GM21515 (cell line): ENCODE data around the gene TSPAN13.
A peak's percentile ranks its signal among the peaks of the same experiment; 100 is the strongest.
"Not testable (repeated sequence)": the region's sequence is repeated elsewhere in the genome, so short reads cannot be mapped to it uniquely, and the experiment has no call there.

Experiments
- ATAC-seq: cut with Tn5 transposase; IDR thresholded peaks from one replicate; pipeline ENCODE4 v1.9.1; 2021; ENCODE audit not compliant: unreplicated experiment

TSPAN13 gene

DNA sequence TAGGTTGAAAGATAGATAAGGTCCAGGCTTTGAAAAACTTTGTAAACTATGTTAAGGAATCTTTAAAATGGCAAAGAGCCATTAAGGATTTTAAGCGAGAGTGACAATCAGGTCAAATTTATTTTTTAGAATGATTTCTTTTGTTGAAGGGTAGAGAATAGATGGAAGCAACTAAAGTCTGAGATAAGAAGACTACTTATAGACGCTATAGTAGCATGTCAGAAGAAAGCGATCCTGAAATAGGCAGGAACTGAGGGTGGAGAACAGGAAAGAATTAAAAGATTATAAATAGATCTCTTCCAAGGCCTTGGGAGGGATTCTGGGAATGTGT lies 13.0 kb upstream of the TSPAN13 start:
- no peak for ATAC-seq

DNA sequence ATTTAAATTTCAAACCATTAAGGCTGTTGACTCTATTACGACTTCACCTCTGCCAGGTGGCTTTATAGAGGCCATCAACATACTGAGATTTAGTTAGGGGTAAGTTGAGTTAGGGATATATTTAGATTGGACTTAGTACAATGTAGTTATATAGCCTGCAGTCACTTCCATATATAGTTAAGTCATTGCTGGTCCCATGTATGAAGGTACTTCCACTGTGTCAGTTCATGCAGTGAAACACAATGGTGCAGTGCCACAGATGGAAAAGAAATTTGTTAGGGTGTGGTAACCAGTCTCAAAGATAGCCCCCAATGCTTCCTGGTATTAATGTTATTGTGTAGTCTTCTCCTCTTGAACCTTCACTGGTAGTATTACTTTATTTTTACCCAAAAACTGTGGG lies 12.6 kb upstream of the TSPAN13 start:
- no peak for ATAC-seq

DNA sequence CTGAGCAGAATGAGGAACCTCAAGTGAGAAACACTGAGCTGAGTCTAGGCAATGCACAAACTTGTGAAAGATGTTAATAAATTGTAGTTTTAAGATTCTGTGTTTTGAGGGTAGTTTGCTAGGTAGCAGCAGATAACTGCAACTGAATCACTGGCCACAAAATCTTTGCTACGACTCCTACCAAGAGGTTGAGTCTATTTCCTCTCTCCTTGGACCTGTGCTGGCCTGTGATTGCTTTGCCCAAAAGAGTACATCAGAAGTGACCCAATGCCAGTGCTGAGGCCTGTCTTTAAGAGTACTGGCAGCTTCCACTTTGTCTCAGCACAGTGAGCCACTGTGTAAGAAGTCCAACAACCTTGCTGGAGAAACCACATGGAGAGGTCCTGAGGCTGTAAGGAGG lies 11.9 kb upstream of the TSPAN13 start:
- no peak for ATAC-seq

DNA sequence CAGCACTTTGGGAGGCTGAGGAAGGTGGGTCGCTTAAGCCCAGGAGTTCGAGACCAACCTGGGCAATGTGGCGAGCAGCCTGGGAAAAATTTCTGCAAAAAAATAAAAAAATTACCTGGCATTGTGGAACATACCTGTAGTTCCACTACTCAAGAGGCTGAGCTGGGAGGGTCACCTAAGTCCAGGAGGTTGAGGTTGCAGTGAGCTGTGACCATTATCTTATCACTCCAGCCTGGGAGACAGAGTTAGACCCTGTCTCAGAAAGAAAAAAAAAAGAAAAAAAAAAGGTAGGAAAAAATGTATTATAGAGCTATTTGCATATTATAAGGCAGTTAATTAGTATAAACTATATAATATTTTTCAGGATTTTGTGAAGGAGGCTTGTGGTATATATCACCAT lies 11.0 kb upstream of the TSPAN13 start:
- no peak for ATAC-seq

DNA sequence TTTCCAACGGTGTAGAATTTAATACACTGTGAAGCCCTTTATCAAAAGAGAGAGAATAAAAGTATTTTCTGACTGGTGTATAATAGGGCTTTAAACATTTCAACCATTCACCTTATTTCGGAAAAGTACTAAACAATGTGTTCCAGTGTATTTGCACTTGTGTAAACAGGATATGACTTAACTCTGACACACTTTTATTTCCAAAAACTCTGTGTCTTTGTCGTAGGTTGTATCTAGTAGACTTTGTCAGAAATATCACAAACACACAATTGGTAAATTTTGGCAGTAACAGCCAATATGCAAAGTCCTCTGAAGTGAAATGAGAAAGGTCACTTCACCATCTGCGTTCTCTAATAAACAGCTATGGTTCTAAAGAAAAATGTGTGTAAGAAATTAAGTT lies 10.3 kb upstream of the TSPAN13 start:
- no peak for ATAC-seq

DNA sequence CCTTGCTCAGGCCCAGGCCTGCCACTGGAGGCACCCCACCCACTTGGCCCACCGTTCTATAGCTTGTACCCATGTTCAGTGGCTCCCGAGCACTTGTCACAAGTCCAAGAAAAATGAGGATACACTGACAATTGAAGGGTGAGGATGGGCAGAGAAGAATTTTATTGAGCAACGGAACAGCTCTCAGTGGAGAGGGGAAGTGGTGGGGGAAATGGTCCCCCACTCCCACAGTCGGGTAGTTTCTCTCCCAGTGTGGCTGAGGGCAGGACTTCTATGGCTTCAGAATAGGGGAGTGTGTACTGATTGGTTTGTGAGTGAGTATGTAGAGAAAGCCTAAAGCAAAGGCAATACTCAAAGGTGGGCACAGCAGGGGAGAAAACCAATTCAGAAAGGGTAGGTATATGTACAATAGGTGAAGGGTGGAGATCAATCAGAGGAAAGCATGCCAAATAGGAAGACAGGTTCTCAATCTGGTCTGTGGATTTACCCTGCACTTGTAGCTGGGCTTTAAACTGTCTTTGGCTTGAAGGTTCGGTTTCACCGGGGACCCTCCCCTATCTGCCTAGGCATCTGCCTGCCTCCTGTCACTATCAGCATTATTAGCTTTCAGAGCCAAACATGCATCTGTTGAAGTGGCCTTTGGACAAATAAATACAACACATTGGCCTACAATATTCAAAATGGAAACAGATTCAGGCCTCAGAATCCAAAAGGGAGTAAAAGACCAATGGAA lies 8.9 kb upstream of the TSPAN13 start:
- ATAC-seq, result no peak

DNA sequence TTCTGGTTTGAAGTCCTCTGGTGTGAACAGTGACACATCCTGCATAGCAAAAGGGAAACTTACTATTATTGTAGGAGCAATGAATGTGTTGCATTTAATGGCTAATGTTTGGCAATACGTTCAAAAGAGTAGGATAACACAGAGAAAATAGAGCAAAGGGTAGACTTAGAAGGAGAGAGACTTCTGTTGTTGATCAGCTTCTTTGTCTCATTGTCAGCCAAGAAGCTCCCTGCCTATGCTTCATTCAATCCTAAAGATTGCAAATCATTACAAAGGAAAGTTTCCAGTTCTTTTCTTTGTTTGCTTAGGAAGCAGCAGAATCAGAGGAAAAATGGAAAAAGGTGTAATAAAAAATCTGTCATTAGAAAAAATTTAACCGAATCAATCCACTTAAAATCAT lies 7.9 kb upstream of the TSPAN13 start:
- ATAC-seq, result no peak

DNA sequence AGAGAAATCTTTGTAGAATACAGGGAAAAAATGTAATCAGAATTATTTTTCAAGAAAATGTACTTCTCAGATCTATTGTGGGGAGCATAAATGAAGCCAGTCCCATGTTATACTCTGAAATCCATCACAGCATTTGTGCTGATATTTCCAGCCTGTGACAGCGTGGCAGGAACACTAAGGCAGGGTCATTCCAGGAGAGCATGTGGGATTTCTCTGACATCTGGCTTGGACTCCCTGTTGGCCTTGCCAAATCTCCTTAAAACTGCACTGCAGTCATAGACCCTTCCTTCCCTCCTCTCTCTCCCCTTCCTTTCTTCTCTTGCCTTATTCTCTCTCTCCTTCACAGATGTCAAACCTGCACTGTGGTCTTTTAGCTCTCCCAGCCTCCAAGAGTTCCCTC lies 6.5 kb upstream of the TSPAN13 start:
- ATAC-seq, result no peak

DNA sequence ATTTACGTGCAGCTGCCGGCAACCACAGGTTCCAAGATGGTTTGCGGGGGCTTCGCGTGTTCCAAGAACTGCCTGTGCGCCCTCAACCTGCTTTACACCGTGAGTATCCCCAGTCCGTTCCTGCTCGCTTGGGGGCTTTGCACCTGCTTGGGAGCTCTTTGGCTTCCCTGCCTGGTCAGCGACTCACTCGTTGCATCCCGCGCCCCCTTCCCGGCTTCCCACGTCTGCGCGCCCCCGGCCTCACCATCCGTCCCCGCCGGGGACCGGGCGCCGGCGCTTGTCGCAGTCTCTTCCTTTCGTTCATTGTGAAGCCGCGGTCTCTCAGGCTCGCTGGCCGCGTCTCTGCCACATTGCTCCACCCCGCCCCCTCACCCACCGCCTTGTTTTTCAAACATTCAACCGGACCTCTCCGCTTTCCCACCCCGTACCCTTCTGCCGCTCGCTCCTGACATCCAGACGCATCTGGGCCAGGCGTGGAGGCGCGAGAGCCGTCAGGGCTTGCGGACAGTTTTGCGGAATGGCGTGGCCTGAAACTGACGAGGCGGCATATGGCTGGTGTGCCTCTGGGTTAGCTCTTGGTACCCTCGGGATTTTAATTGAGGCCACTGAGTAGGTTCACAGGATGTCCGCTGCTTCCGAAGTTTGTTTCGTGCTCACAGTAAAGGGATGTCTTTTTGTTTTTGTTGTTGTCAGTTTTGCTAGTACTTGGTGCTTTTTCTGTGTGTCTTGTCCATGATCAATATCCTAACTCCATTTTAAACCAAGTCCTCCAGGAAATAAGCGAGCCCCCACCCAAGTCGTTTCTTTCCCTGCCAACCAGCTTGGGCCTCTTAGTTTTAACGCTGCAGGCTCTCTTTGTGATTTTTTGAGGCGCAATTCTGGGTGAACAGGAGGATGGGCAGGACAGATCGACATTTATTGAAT lies 639 bp downstream of the TSPAN13 start:
- peak; percentile 14 for ATAC-seq

DNA sequence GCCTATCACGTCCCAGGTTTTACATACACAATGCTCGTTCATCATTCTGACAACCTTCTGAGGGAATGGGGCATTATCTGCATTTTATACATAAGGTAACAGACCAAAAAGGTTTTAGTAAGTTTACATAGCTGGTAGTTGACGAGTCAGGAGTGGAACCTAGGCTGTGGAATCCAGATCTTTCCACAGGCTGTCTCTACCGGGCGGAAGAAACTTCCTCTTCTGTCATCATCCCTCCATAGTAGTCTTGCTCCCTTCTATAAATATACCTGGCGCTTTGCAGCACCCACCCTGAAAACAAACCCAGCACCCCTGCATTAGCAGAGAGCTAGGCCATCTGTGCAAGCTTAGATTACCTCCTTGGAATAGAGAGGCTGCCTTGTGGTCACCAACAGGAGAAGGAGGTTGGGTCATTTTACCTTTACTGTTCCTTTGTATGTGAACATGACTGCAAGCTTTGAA lies 1.3 kb downstream of the TSPAN13 start:
- ATAC-seq, result no peak

DNA sequence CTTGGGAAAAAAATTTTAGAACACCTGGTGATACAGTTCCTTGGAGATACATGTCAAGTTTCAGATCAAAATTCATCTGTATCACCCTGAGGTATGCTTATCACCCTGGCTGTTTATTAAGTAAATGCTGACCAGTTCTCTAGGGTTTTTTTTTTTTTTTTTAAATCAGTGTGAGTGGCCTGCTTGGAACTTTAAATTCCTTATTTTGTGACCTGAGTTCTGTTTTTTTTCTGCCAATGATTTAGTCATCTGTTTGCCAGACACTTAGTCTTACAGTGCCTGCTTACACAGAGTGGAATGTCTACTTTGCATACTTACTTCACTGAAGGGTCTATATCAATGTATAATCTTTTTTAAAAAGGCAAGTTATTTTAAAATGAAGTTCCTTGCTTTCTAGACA lies 1.8 kb downstream of the TSPAN13 start:
- ATAC-seq, result no peak

DNA sequence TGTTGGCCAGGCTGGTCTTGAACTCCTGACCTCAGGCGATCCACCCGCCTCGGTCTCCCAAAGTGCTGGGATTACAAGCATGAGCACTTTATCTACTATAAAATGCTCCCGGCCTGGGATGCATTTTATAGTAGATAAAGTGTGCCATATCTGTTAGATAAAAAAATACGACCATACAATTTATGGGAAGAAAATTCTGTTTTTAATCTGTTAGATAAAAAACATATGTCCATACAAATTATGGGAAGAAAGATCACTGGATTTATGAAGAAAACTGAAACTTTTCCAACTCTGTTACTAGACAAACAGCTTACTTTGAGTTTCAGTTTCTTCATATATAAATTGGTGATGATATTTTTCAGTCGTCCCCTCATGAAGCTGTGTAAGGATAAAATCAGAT lies 4.5 kb downstream of the TSPAN13 start:
- no peak for ATAC-seq

DNA sequence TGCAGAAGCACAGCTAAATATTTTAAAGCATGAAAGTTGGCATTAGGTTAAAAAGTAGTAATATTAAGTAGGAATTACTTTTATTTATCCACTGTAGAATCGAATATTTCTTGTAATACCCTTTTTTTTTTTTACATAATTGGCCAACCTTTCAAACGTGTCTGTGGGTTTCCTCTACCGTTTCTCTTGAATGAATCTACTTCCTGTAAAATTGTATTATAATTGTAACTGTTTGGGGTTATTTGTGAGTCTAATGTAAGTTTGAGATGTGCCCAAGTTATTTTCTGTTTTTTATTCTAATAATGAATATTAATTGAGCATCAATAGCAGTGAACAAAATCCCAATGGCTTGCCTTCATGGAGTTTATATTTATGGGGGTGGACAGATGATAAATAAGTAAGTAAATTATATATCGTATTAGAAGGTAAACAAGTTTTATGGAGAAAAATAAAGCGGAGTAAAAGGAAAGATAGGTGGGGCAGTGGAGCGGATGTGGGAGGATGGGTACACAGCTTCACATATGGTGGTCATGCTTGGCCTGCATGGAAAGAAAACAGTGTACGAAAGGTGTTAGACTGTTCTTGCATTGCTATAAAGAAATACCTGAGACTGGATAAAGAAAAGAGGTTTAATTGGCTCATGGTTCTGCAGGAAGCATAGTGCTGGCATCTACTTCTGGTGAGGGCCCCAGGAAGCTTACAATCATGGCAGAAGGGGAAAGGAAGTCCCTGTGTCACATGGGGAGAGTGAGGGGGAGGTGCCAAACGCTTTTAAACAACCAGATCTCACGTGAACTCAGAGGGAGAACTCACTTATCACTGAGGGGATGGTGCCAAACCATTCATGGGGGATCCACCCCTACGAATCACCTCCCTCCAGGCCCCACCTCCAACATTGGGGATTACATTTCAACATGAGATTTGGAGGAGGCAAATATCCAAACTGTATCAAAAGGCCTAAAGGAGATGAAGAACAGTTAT lies 5.4 kb downstream of the TSPAN13 start:
- ATAC-seq, result no peak

DNA sequence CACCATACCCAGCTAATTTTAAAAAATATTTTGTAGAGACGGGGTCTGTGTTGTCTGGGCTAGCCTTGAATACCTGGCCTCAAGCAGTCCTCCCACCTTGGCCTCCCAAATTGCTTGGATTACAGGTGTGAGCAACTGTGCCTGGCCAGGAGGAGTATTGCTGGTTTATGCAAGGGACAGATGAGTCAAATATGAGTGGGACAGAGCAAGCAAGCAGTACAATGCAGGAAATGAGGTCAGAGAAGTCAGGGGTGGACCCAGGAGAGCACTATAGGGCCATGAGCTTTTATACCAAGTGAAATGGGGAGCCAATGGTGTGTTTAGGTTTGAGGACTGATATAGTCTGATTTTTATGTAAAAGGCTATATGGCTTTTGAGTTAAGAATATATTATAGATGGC lies 6.3 kb downstream of the TSPAN13 start:
- ATAC-seq, result no peak

DNA sequence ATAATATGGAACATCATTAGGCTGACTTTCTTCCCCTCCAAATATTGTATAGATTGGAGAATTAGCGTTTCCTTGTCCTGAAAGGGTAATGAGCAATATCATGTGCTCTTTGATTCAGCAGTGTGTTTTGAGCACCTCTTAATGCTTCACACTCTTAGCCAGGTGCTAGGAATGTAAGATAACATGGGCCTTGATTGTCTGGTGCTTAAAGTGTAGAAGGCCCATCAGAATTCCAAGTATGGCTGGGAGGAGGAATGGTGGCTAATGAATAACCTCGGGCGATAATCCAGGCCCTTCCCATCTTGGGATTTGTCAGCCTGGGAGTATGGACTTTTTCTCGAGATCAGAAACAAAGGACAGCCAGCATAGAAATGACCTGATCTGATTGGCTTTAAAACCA lies 8.6 kb downstream of the TSPAN13 start:
- no peak for ATAC-seq

DNA sequence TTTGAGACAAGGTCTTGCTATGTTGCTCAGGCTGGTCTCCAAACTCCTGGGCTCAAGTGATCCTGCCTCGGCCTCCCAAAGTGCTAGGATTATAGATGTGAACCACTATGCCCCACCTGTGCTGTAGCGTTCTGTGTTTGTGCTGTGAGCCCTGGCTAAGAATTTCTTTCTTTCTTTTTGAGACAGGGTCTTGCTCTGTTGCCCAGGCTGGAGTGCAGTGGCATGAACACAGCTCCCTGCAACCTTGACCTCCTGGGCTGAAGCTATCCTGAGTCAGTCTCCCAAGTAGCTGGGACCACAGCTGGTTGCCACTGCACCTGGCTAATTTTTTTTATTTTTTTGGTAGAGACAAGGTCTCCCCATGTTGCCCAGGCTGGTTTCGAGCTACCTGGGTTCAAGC lies 11.4 kb downstream of the TSPAN13 start:
- no peak for ATAC-seq

DNA sequence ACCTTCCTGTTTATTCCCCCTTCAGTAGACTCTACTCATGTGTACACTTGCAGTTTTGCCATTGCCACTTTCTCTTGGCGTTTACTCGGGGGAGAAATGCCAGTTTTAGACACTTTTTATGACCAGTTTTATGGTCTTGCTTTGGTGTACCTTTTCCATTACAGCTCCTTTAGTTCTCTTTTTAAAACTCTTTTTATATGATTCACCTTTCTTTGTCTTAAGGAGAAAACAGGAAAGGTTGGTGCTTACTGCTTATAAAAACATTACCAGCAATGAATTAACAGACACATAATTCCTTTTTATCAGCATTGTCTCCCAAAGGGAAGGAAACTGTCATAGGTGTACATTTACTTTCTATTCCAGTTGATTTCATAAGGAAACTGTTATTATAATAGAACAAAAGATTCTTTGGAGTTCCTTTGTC lies 11.9 kb downstream of the TSPAN13 start:
- ATAC-seq, result no peak

DNA sequence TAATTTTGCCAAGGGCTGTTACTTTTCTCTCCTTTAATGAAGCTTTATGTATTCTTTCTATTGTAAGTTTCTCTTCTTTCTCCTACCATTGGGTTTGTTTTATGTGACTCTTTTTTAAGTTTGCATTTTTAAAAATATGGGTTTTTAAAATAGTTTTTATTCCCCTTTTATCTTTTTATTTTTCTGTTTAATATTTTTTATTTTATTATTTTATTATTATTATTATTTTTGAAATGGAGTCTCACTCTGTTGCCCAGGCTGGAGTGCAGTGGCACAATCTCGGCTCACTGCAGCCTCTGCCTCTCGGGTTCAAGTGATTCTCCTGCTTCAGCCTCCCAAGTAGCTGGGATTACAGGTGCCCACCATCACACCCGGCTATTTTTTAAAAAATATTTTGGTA lies 16.4 kb downstream of the TSPAN13 start:
- not testable (repeated sequence) for ATAC-seq

DNA sequence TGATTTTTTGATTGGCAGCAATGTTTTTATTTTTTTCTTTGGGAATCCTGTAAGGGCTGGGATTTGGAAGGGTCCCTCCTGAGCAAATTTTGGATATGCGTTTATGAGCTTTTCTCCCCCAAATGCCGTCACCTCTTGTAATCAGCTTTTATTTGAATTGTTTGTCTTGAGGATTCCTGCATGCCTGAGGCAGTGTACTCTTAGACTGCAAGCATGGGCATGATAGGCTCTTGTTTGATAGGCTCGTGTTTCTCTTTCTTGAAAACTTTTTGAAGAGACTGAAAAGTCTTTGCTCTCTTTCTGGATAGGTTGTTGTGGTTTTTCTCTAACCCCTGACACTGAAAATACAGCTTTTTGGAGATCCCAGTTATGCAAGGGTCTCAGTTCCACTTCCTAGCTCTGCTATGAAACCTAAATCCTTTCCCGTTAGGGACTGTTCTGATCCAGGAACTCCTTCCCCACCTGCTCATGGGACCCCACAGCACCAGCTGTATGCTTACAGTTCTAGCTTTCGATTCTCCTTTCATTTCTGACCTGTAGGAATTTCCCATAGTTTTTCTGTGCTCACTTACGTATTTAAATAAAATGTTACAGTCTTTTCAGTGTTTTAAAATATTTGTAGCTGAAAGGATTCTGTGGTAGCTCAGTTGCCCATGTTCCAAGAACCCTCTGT lies 17.2 kb downstream of the TSPAN13 start:
- ATAC-seq, result no peak

DNA sequence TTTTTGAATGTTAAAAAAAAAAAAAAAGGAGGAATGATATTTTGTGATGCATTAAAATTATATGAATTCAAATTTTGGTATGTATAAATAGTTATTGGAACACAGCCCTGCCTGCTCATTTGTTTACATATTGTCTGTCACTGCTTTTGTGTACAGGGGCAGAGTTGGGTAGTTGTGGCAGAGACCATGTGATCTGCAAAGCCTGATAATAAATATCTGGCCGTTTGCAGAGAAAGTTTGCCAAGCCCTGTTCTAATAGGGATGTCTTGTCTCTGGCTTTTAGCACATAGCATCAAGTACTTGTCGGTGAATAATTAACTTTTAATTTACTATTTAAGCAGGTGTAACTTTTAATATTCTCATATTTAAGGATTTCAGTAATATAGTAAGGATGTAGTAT lies 19.8 kb downstream of the TSPAN13 start:
- ATAC-seq, result no peak

DNA sequence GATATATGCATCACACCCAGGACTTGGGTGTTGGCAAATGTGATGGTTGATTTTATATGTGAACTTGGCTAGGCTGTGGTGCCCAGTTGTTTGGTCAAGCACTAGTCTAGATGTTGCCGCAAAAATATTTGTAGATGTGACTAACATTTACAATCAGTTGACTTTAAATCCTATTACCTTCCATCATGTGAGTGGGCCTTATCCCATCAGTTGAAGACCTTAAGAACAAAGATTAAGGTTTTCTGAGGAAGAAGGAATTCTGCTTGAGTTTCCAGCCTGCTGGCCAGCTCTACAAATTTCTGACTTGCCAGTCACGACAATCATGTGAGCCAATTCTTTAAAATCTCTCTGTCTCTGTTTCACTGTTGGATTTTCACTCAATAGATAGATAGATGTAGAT lies 20.3 kb downstream of the TSPAN13 start:
- no peak for ATAC-seq
